ENCODE measurements around the gene TRIM7.
"Not testable (repeated sequence)": the region's sequence is repeated elsewhere in the genome, so short reads cannot be mapped to it uniquely, and the experiment has no call there.

Gene TRIM7

DNA sequence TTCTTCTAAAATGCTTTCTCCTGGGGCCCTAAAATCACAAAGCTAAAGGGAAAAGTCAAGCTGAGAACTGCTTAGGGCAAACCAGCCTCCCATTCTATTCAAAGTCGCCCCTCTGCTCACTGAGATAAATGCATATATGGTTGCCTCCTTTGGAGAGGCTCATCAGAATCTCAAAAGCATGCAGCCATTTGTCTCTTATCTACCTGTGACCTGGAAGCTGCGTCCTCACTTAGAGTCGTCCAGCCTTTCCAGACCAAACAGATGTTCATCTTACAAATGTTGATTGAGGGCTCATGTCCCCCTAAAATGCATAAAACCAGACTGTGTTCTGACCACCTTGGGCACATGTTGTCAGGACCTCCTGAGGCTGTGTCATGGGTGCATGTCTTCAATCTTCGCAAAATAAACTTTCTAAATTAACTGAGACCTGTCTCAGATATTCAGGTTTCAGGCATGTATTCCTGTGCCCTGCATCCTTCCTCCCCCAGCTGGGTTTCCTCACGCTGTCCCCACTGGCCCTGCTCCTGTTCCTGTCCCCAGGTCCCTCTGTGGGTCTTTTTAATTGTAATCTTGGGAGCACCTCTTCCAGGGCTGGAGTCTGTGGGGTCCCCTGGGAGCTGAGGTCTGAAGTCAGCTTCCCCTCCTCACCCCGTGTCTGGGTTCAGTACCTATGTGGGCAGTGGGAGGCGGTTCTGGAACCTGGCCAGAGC lies 57.9 kb downstream of the TRIM7 start, which contains the start of gene OR2V2:
OR2V2 (plus strand) TSS at position 660 of the 710 bp plus-strand sequence. CDS start 7,357 bp downstream, outside the sequence.
- not testable (repeated sequence) for DNase-seq

DNA sequence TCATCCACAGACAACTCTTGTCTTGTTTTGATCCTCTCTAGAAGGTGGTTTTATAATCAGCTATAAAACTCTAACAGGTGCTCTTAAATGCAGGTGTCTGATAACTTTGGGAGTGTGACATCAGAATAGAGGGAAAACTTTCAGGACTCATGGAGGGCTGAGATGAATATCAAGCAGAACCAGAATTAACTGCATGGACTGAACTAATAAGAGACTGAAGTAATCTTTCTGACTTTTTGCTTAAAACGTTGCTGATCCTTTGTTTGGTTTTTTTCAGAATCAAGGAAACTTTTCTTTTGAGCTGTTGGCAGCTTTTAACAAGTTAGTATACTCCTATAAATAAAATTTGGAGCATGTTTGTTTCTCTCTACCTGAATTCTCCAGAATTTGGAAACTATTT lies 59.9 kb downstream of the TRIM7 start:
- DNase-seq: no peak

All from 8988T (cell line).